ENCODE results near the gene F5.

The F5 gene

DNA sequence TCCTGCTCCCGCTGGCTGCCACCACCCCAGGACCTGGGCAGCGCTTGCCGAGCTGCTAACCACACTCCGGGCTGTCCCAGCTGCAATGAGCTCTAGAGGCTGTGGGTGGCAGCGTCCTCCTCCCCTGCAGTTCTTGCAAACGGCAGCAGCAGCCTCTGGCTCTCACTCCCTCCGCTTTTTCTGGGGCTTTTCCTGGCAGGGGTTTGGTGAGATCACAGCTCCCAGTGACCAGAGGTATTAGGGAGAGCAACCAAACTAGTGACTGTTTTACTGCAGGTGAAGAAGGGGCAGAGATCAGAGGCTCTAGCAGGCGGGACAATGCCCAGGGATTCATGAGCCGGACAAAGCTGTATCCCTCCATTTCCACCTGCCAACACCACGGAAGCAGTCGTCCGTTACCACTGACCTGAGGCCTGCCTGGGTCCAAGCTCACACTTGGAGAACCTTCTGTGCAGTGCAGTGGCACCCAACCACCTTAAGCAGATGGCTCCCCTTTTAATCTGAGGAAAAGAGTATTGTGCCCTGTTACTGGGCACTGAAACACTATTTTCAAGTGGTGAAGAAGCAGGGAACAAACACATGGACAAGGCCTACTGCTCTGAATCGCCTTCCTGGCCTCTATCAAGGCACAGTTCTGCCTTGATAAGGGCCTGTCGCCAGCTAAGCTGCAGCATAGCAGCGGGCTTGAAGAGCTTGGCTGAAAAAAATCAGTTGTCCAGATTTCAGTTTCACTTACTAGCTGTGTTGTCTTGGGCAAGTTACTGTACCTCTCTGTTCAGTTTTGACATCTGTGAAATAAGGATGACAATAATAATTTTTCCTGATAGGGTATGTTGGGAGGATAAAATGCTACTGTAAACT lies at the start of gene F5:
Gene F5 (minus strand): TSS at position 87 of the 861 bp plus-strand sequence. CDS start 95 bp downstream, outside the sequence.
- DNase-seq (ENCODE audit: low read depth in 2 of 2), result peak; percentile 64 to 66

DNA sequence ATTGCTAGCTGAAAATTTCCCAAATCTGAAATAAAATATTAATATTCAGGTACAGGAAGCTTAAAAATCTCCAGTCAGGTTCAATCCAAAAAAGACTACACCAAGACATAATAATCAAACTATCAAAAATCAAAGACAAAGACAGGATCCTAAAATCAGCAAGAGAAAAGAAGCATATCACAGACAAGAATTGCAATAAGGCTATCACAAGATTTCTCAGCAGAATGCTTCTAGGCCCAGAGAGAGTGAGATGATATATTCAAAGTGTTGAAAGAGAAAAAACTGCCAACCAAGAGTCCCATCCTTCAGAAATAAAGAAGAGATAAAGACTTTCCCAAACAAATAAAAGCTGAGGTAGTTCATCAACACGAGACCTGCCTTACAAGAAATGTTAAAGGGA lies 48.6 kb upstream of the F5 start:
- DNase-seq (ENCODE audit: low read depth in 2 of 2), result no peak

DNA sequence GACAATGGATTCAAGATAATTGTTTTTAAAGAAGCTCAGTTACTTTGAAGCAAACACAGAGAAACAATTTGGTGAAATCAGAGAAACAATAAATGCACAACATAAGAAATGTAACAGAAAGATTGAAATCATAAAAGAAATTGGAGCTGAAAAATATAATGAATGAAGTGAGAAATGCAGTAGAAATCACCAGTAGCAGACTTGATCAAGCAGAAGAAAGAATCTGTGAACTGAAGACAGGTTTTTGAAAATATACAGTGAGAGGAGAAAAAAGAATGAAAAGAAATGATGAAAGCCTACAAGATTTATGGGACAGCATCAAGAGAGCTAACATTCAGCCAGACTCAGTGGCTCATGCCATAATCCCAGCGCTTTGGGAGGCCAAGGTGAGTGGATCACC lies 47.9 kb upstream of the F5 start:
- DNase-seq (ENCODE audit: low read depth in 2 of 2), result no peak

DNA sequence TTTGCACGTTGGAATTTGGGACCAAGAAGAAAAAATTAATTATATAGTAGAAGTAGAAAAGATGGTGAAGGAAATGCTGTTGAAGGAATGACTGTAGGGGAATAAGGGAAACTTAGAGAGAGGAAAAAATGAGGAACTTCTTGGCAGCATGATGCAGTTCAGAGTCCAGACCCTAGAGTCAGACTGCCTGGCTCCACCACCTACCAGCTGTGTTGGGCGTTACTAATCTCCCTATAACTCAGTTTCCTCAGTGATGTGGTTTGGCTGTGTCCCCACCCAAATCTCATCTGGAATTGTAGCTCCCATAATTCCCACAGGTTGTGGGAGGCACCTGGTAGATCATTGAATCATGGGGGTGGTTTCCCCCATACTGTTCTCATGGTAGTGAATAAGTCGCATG lies 45.0 kb upstream of the F5 start:
- DNase-seq (ENCODE audit: low read depth in 2 of 2), result no peak

DNA sequence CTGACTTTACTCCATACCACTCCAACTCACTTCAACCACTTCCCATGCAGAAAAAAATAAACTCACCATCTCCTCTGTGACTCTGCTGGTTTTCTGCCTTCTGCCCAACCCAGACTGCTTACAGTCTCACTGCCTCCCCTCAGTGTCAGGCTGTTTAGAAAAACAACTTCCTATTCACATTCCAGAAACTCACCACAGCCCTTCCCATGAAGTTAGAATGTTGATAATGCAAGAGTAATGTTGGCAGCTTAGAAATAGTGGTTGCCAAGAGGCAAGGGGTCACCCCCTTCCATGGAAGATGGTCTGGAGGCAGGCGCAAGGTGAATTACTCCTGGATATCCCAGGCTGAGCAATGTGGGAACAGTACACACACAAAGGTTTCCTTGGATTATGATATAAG lies 43.7 kb upstream of the F5 start, which contains the start of gene SELP:
Gene SELP (minus strand): TSS at position 119 of the 400 bp plus-strand sequence. CDS start 50 bp downstream, at position 69.
- DNase-seq (ENCODE audit: low read depth in 2 of 2), result no peak

DNA sequence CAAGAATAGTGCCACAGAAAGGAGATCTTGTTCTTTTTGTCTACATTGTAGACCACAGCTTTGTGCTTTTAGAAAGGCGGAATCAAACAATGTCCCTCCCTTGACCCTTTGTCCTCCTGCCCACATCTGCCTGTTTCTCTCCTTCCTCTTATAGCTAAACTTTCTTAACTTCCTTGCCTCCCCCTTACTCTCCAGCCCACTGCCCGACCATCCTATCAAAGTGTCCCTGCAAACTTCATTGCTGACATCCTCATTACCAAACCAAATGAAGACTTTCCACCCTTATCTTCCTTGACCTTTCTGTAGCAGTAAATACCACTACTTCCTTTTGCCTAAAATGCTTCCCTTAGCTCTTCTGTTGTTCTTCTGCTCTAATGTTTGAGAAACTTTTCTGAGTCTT lies 38.6 kb upstream of the F5 start:
- no peak for DNase-seq (ENCODE audit: low read depth in 2 of 2)

DNA sequence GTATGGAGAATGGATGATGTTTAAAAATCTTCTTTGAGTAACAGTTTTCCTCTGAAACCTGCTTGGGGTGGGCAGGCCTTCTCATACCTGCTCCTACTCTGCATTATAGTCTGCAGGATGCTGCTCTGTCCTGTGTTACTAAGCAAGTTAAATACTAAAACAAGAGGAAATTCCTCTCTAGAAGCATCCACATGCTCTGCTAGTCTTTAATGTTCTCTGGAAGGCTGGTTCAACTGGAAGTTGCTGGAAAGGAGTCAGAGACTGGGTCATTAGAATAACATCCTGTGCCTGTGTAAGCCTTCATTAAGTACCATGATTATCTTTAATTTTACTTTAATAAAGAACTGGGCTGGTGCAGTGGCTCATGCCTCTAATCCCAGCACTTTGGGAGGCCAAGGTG lies 37.8 kb upstream of the F5 start:
- DNase-seq (ENCODE audit: low read depth in 2 of 2), result no peak

DNA sequence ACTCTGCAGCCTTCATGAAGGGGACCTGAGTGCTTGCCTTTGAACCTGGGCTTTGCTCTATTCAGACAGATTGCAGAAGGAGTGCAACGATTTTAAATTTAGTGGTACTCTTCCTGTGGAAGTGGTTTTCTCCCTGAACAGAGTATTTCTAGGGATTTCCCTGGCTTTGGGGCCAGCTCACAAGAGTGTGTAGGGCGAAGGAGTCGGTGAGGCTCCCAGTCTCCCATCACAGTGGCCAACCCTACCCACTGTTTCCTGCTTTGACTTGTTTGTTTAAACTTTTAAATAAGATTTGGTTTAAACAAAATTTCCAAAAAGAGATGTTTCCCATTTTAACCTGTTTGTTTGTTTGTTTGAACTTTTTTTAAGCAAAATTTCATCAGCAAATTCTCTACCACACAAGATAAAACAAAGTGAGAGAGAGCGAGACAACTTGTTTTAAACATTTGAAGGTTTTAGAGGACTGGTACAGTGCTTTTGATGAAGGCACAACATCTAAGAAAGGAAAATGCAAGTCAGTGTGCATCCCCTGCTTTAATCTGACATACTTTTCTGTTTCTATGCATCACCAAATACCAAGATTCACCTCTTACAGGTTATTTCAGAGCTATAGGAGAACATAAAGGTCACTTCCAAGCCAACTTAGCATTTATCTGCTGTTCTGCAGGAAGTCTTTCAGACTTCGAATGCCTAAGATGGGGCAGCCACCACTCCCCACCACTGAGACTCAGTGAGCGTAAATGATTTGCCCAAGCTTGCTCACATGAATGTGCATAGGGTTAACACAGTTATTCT lies 37.0 kb upstream of the F5 start:
- no peak for DNase-seq (ENCODE audit: low read depth in 2 of 2)

DNA sequence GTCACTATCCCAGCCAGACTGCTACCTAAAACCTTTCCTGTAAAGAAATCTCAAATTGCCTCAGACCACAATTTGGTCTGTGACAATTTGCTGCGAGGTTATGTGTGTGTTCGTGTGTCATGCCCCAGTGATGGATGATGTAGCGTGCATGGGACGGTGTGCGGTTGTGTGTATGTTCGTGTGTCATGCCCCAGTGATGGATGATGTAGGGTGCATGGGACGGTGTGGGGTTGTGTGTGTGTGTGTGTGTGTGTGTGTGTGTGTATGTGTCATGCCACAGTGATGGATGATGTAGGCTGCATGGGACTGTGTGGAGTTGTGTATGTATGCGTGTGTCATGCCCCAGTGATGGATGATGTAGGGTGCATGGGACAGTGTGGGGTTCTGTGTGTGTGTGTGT lies 34.3 kb upstream of the F5 start:
- DNase-seq (ENCODE audit: low read depth in 2 of 2), result no peak

DNA sequence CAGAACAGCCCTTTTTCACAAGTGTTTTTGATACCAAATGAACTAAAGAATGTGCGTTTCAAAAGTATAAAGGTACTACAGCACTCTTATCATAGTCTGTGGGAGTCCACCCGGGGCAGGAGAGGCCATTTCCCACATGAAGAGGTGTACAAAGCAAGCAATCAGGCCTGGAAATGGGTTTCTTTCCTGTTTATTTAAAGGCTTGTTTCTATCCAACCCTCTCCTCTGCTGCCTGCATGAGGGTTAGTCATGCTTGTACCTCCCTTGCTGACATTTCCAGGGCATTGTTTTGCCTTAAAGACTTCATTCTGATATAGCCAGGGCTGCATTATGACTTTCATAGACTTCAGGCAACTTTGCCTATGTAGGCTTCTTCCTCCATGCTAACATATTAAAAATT lies 32.1 kb upstream of the F5 start:
- no peak for DNase-seq (ENCODE audit: low read depth in 2 of 2)

DNA sequence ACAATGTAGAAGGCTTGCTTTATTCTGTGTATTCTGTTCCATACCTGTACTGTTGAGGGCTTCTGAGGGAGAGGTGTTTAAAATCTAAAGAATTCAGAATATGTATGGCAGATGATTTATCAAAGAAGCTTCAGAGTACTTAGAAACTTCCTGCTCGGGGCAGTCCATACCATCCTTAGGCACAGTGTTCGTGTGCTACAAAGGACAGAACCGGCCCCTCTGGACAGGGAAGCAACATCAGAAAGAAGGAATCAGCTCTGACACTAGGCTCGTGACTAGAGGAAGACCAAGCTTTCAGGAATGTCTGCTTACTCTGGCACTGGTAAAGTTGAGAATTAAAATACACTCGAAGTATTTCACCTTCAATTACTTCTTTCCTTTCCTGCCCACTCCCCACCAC lies 29.5 kb upstream of the F5 start:
- no peak for DNase-seq (ENCODE audit: low read depth in 2 of 2)

DNA sequence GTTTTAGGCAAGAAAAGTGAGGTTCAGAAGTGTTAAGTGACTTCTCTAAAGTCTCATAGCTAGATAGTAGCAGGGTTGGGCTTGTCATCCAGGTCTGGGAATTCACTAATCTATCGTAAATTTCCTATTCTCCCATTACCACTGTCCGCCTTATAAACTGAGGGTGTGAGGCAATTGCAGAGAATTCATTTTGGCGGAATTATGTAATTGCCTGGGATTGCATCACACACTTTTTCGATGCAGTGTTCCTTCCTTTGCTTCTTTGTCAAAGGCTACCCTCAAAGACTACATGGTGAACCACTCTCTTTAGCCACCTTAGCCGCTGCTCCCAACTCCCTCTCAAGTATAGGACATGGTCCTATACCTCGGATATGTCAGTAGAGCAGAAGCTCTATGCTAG lies 24.6 kb upstream of the F5 start:
- no peak for DNase-seq (ENCODE audit: low read depth in 2 of 2)

DNA sequence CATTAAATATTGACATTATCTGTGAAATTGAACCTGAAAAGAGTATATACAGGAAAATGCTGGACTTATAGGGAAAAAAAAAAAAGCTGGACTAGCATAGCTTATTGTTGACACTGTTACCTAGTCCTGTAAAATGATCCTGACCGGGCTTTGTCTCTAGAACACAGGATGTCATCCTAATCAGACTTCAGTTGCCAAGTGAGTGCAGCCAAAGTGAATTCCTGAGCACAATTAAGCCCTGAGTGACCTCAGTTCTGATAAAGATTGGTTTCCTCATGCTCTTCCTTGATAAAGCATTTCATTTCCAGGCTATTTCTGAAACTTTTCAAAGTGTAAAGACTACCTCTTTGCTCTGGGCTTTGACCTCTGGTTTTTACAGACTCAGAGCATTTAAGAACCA lies 23.8 kb upstream of the F5 start:
- no peak for DNase-seq (ENCODE audit: low read depth in 2 of 2)

DNA sequence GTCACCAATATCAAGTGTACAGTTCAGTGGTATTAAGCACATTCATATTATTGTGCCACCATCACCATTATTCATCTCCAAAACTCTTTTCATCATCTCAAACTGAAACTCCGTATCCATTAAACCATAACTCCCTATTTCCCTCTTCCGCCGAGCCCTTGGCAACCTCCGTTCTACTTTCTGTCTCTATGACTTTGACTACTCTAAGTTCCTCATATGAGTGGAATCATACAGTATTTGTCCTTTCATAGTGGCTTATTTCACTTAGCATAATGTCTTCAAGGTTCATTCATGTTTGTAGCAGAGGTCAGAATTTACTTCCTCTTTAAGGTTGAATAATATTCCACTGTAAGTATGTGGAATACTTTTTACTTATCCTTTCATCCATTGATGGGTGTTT lies 21.9 kb upstream of the F5 start:
- DNase-seq (ENCODE audit: low read depth in 2 of 2), result no peak

DNA sequence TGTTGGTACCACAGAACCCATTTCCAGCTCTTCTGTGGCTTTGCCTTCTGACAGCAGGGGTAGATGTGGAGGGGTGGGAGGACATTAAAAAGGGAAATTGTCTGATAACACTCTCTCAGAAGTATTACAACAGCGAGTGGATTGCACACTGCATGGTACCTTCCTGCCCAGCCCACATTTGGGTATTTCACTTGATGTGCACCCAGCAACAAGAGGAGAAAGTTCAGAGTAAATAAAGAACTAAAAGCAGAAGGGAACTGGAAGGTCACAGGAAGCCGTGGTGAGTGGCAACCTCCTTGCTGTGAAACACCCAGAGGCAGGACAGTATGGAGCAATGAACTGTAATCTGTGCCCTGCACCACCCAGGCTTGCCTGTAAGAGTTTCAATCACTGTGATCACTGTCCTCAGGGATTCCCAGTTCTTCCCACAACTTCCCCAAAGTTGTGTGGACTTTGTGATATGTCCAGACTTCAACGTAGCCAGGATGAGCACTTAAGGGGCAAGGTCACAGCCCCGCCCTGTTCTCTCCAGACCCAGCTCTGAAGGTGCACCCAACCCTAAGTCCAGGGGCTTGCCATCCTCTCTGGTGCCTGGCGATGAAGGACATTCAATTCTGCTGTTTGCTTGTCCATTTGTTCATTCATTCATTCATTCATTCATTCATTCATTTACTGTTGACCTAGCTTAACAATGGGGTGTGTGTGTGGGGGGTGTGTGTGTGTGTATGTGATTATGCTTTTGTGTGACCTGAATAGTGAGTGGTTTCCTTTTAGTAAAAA lies 18.7 kb upstream of the F5 start:
- peak; percentile 20 to 25 for DNase-seq (ENCODE audit: low read depth in 2 of 2)

DNA sequence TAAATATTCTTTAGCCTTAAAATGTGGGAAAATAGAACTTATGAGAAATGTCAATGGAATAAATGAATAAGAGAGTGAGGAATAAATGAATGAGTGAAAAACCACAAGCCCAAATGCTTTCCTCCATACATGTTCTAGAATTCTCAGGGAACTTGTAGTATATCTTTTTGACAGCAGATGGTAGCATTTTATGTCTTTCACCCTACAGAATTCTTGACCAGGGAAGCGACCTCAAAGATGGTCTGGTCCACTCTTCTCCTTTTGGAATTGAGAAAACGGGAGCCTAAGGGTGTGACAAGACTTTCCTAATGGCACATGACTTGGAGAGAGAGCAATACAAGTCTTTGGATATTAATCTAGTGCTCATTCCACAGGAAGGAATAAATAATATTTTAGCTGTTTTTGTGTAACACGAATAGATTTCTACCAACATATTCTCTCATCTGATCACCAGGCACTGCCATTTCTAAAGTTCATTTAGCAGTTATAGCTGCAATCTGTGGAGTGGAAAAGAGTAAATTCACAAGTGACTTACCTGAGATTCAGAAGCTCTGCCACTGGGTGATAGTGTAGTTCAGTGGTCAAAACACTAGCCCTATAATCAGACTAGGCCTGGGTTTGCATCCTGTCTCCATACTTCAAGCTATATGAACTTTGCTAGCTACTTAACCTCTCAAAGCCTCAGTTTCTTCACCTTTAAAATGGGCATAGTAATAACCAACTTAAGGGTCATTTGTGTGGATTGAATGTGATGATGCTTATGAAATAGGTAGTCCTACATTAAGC lies 15.0 kb upstream of the F5 start:
- no peak for DNase-seq (ENCODE audit: low read depth in 2 of 2)

DNA sequence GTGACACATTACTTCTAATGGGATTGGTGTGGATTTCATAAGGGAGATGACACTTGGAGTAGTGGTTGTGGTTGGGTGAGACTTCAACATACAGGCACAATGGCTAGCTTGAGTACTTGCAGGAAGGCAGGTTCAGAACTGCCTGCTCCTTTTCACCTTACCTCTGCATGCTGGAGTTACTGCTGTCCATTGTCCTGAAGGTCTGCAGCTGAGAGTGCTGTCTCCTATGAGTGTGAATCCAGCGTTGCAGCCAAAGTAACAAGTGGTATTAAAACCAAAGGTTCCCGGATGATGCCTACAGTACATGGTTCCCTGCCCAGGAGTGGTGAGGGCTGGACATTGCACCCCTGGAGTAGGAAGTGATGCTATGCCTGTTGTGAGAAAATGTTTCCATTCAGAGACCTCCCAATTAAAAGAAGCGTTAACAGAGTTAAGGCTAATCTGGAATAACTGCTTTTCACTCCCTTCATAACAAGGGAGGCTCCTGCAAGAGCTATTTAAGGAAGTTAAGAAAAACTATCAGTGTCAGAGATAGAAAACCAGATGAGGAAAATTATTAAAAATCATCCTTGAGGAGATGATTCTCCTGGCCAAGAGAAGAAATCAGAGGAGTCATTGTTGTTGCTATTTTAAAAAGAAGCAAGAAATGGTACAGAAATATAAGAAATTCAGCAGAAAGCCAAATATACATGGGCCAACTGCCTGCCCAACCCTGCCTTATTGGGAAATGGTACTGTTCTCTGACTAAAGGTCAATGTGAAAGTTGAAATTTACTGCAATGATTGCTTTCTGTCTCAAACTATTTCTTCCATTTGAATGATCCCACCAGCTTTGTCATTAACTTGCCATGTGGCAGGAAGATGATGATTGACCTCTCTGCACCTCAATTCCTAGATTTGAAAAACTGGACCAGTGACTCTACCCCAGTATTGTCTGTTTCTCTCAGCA lies 9.8 kb upstream of the F5 start:
- no peak for DNase-seq (ENCODE audit: low read depth in 2 of 2)

DNA sequence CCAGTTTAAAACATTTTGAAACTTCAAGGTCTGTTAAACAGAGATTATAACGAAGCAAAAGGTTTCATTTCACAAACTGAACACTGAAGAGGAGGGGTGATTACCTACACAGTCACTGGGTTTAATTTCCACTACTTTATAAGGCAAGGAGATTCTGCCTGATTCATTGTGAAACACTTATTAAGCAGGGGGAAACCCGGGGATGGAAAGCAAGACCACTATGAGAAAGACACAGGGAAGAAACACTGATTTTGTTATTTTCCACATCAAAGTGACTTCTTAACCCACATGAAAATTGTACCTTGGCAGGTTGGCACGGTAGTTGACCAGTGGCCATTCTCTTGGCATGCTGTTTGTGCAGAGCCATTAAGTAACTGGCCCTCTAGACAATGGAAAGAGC lies 8.1 kb upstream of the F5 start:
- no peak for DNase-seq (ENCODE audit: low read depth in 2 of 2)

DNA sequence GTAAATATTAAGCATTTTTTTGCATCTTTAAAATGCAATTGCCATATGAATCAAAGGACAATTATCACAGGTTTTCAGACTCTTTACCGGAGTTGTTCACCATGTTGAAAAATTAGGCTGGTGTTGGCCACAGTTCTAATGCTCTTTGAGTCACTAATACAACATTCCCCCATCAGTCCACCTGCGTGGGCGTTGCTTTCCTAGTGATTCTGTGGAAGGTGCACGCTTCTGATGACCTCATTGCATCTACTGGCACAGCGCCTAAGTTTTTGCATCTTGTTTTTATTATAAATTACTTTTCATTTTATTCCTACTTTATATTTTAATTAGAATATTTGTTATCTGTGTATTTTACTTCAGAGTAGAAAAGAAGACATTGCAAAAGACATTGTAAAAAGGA lies 4.7 kb upstream of the F5 start:
- DNase-seq (ENCODE audit: low read depth in 2 of 2), result no peak

DNA sequence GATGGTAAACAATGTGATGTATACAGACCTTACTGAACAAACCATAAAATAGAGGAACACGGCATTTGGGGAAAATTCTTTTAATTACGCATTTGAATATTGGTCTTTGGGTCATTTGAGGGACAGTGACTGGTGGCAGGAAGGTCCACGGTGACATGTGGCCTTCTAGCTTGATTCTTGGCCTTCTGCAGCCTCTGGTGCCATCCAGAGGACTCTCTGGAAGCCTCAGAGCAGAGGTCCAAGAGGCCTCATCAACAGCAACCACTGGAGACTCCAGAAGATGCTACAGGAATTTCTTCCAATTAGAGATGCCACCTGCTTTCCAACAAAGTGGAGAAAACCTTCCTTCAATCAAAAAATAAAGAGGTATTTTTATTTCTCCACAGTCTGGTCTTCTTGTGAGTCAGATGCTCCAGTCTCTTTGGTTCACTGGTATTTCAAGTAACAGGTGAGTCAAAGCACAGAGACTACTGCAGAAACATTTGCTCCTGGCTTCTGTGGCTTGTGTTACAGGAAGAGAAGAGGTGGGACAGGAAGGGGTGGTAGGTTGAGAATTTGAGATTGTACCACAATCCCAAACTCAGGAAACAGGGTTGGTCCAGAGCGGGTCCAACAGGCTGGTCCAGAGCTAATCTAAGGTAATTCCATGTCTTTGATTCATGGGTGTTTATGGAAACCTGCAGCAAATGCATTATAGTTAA lies 2.7 kb upstream of the F5 start:
- DNase-seq (ENCODE audit: low read depth in 2 of 2), result peak in 1 of 2 donors; percentile 15
